Inferior parietal cortex (tissue), 1 donor: ENCODE data around the gene TPD52L1.

Experiments used
- DNase-seq: peaks from one replicate; pipeline ENCODE4 v3.0.0-alpha.2; 2016; ENCODE audit errors: extremely low spot score

TPD52L1 gene

GRCh38 chr6:125302840-125303511, 149.4 kb downstream of the TPD52L1 start:
- DNase-seq, result no peak

DNA sequence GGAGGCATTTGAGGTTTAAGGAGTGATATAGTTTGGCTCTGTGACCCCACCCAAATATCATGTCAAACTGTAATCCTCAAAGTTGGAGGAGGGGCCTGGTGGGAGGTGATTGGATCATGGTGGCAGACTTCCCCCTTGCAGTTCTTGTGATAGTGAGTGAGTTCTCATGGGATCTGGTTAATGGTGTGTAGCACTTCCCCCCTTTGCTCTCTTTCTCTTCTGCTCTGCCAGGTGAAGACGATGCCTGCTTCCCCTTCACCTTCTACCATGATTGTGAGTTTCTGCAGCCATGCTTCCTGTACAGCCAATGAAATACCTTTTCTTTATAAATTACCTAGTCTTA, 149.9 kb downstream of the TPD52L1 start:
- no peak for DNase-seq

DNA sequence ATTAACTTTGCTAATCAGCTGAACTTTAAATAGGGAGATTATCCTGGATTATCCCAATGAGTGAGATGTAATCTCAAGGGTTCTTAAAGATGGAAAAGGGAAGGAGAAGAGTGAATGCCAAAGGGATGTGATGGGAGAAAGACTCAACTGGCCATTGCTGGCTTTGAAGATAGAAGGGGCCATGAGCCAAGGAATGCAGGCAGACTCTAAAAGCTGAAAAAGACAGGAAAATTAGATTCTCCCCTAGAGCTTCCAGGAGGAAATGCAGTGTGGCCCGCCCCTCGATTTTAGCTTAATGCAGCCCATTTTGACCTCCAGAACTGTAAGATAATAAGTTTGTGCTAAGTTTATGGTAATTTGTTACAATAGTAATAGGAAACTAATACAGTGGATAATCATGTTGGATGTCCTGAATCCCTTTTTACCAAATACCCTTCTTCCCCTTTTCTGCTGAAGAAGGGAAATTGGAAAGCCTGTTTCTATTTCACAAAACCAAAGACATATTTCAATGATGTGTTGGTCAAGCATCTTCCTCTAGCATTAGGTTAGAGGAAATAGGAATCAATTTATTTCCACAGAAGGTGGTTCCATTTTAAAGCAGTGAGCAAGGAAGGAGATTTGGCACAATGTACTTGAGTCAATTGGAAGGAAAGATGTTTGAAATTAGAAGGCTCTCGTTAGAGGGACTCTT, 151.5 kb downstream of the TPD52L1 start:
- no peak for DNase-seq

DNA sequence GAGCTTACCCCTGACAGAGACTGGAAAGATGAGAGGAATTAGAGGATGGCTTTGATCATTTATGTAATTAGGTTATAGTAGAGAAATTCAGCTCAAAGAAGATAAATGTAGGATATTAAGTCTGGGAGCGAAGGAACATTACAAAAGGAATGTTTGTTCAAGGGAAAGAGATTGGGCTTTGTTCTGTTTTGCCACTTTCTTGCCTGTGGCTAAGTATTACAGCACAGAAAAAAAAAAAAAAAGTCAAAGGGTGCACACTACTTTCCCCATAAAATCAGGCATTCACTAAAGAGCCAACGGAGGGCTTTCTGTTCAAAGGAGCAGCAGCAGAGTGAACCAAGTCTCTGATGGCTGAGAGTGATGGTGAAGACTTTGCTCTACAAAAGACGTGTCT, 153.2 kb downstream of the TPD52L1 start:
- no peak for DNase-seq

DNA sequence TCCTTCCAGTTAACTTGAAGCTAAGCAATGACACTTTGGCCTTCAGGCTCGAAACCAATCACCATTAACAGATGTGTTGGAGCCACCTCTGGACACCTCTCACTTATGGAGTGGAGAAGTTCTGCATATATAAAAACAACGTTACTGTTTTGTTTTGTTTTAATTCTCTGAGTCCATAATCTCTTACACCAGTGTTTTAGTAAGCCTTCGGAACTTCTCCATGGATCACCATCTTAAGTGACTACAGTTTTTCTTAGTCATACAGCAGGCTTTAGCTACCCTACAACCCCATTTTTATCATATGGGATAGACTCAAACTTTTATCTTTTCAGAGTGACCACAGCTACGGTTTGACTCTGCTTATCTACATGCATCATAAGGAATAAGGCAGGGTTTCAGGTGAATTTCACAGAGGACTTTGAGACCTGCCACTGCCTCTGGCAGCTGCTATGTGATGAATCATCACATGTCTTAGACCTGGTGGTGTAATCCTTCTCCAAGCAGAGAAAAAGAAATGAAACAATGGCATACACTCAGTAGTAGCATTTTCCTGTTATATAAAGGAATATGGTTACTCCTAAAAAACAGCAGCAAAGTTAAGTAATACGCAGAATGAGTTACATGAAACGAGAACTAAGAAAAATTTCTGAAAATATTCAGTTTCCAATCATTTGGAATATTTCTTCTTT, 153.7 kb downstream of the TPD52L1 start:
- no peak for DNase-seq

GRCh38 chr6:125307964-125308615, 154.5 kb downstream of the TPD52L1 start:
- DNase-seq, result no peak

GRCh38 chr6:125310994-125311649, 157.5 kb downstream of the TPD52L1 start:
- DNase-seq, result peak; percentile 83

- DNase-seq, result no peak
Observed at GRCh38 chr6:125312478-125312877, 158.9 kb downstream of the TPD52L1 start.

GRCh38 chr6:125312950-125313349, 159.4 kb downstream of the TPD52L1 start:
- no peak for DNase-seq
